HG03521 (cell line): ENCODE measurements around the gene IRX2.

Experiments used
- ATAC-seq: cut with Tn5 transposase; IDR thresholded peaks from one replicate; pipeline ENCODE4 v1.9.1; 2021; ENCODE audit warnings: mild to moderate bottlenecking, moderate library complexity; ENCODE audit not compliant: unreplicated experiment

IRX2 gene

GRCh38 chr5:2756211-2757152, 5.0 kb upstream of the IRX2 start:
- no peak for ATAC-seq

- ATAC-seq = no peak
These were observed 4.2 kb upstream of the IRX2 start for GRCh38 chr5:2755681-2756171.

GRCh38 chr5:2755076-2755680, 3.7 kb upstream of the IRX2 start:
- ATAC-seq = no peak

- no peak for ATAC-seq
These were observed 3.2 kb upstream of the IRX2 start for GRCh38 chr5:2754581-2755075.

GRCh38 chr5:2753452-2754420, 2.3 kb upstream of the IRX2 start:
- no peak for ATAC-seq

GRCh38 chr5:2752821-2753439, 1.5 kb upstream of the IRX2 start:
- no peak for ATAC-seq

- no peak for ATAC-seq
These were observed 763 bp upstream of the IRX2 start for GRCh38 chr5:2752059-2752820.

- ATAC-seq = no peak
These were observed 566 bp downstream of the IRX2 start for GRCh38 chr5:2750758-2751464.

GRCh38 chr5:2750026-2750757, 1.3 kb downstream of the IRX2 start:
- ATAC-seq = no peak

GRCh38 chr5:2749514-2750025, 1.9 kb downstream of the IRX2 start:
- ATAC-seq = no peak

GRCh38 chr5:2748861-2749513, 2.5 kb downstream of the IRX2 start:
- no peak for ATAC-seq

- ATAC-seq = no peak
These were observed 3.2 kb downstream of the IRX2 start for GRCh38 chr5:2748179-2748860.

GRCh38 chr5:2747363-2748162, 3.9 kb downstream of the IRX2 start:
- no peak for ATAC-seq

GRCh38 chr5:2746561-2747032, 4.9 kb downstream of the IRX2 start:
- ATAC-seq = no peak

- ATAC-seq = no peak
These were observed 7.0 kb downstream of the IRX2 start for GRCh38 chr5:2744485-2744884.
